ENCODE data around the gene SMPX.

The SMPX gene

DNA sequence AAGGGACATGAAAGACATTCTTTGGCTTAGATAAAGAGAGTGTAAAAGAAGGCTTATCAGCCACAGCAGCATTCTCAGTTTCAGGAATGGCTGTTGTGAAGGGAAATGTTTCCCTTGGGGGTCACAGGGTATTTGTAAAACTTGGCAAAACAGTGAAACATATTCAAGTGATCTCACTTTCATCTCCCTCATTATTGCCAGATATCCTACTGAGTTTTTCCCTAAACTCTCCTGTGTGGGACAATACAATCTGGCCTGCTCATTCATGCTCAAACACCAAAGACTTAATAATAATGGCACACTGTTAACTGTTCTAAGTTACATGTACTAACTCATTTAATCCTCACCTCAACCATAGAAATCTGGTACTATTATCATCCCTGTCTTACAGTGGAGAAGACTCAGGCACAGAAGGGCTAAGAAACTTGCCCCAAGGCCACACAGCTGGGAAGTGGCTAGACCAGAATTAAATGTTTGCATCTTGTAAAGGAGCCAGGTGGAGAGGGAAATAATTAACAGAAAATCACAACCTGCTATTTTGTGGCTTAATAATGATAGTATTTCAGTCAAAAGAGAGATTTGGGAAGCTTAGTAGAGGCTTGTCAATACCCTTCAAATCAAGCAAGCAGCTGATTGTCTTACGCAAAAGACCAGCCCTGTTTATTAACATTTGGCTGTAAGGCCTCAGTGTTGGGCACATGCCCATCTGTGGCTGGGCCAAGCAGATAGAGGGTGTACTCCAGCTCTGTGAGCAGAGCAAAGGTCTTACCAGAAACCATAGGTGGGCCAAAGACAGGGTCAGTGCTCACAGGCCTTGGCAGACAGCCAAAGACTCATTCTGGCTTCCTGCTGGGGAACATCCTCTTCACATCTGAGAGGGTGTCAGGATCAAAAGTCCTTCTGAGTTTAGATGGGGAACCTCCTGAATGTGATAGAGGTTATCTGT is 17.3 kb downstream of the SMPX start (continued):
- TF ChIP-seq, protein P1, sequence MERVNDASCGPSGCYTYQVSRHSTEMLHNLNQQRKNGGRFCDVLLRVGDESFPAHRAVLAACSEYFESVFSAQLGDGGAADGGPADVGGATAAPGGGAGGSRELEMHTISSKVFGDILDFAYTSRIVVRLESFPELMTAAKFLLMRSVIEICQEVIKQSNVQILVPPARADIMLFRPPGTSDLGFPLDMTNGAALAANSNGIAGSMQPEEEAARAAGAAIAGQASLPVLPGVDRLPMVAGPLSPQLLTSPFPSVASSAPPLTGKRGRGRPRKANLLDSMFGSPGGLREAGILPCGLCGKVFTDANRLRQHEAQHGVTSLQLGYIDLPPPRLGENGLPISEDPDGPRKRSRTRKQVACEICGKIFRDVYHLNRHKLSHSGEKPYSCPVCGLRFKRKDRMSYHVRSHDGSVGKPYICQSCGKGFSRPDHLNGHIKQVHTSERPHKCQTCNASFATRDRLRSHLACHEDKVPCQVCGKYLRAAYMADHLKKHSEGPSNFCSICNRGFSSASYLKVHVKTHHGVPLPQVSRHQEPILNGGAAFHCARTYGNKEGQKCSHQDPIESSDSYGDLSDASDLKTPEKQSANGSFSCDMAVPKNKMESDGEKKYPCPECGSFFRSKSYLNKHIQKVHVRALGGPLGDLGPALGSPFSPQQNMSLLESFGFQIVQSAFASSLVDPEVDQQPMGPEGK (CRISPR knock-in tag; IDR thresholded peaks at IDR 0.05; ENCODE audit: borderline replicate concordance) = no peak
- TF ChIP-seq RARB (CRISPR knock-in tag; IDR thresholded peaks at IDR 0.05) (no peak), SNAI2 (CRISPR knock-in tag; IDR thresholded peaks at IDR 0.05) (no peak), PPARA (CRISPR knock-in tag; IDR thresholded peaks at IDR 0.05; ENCODE audit: borderline replicate concordance) (no peak), CSDC2 (CRISPR knock-in tag; IDR thresholded peaks at IDR 0.05) (no peak), ARNTL (CRISPR knock-in tag; IDR thresholded peaks at IDR 0.05; ENCODE audit: borderline replicate concordance, low read depth) (no peak)
- TF ChIP-seq, protein P2, sequence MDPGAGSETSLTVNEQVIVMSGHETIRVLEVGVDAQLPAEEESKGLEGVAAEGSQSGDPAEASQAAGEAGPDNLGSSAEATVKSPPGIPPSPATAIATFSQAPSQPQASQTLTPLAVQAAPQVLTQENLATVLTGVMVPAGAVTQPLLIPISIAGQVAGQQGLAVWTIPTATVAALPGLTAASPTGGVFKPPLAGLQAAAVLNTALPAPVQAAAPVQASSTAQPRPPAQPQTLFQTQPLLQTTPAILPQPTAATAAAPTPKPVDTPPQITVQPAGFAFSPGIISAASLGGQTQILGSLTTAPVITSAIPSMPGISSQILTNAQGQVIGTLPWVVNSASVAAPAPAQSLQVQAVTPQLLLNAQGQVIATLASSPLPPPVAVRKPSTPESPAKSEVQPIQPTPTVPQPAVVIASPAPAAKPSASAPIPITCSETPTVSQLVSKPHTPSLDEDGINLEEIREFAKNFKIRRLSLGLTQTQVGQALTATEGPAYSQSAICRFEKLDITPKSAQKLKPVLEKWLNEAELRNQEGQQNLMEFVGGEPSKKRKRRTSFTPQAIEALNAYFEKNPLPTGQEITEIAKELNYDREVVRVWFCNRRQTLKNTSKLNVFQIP (CRISPR knock-in tag; IDR thresholded peaks at IDR 0.05; ENCODE audit: borderline replicate concordance, low read depth) = no peak

DNA sequence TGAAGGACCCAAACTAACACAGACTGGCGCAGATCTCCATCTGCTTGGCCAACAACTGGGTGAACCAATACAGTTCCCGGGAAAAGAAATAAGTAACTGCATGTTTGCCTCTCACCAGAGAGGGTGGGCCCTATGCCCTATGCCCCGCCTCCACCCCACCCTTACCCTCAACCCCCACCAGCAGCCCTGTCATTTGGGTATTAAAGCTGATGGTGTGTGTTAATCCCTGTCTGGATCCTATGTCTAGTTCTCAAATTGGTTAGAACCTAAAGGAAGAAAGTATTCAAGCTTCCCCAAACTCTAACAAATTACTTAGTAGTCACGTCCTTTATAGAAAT is 19.0 kb downstream of the SMPX start:
- no peak for TF ChIP-seq ARNTL (CRISPR knock-in tag; IDR thresholded peaks at IDR 0.05; ENCODE audit: borderline replicate concordance, low read depth)
- TF ChIP-seq RARB (CRISPR knock-in tag; IDR thresholded peaks at IDR 0.05) = no peak
- TF ChIP-seq ISL1 (CRISPR knock-in tag; IDR thresholded peaks at IDR 0.05) = no peak
- TF ChIP-seq OSR1 (CRISPR knock-in tag; IDR thresholded peaks at IDR 0.05) = no peak

DNA sequence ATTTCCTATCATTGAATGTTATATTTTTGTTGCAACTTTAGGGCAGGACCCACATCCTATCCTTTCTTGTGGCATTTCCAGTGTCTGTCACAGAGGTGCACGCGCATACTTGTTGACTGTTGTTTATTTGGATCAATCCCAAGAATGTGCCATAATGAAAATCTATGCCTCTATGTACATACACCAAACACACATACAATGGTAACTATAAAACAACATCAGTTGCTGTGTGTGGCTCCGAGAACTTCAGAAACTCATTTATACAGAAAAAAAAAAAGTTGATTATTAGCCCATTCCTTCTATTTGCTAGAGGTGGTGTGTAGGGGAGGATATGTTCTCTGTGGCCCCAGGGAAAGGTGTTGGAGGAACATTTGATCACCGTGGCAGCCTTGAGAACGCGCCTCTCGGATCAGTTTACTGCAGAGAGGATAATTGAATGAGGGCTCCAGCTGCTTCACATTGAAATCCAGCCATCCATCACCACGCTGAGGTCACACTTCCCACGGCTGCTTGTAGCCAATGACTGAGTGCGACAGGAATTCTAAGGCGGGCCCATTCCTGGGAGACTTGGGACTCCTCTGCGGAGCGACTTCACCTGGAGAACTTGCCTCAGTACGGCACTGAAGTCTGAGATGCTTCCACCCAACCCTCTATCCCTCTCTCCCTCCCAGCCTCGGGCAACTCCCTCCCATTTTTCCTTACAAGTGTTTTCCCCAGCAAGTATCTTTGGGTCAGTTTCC is 19.5 kb downstream of the SMPX start:
- no peak for ATAC-seq

More for the DNA sequence above, 19.0 kb downstream of the SMPX start:
- no peak for ATAC-seq

DNA sequence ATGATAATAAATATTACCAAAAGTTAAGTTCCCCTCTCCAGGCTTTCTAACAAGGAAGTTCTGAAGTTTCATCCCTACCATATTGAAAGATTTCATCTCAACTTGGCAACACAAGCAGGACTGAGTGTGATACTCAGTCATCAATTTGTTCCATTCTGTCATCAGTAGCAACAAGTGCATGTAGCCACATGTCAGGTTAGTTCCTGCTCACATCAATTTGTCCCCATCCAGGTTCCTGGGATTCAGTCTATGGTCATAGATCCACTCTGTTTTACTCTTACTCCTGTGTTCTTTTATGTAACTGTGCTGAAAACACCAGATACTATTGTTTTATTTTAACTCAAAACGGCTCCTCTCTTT is 22.2 kb downstream of the SMPX start:
- ATAC-seq = no peak

More for the DNA sequence above, 19.5 kb downstream of the SMPX start:
- TF ChIP-seq, protein P2 (CRISPR knock-in tag; IDR thresholded peaks at IDR 0.05; ENCODE audit: borderline replicate concordance, low read depth) = no peak

More for the DNA sequence above, 22.2 kb downstream of the SMPX start:
- no peak for TF ChIP-seq ISL1 (CRISPR knock-in tag; IDR thresholded peaks at IDR 0.05)
- no peak for TF ChIP-seq GLIS3 (CRISPR knock-in tag; IDR thresholded peaks at IDR 0.05)
- no peak for TF ChIP-seq ZNF565 (CRISPR knock-in tag; conservative IDR thresholded peaks at IDR 0.05; ENCODE audit: low read depth)
- TF ChIP-seq RARB (CRISPR knock-in tag; IDR thresholded peaks at IDR 0.05) = no peak
- TF ChIP-seq, protein P3, sequence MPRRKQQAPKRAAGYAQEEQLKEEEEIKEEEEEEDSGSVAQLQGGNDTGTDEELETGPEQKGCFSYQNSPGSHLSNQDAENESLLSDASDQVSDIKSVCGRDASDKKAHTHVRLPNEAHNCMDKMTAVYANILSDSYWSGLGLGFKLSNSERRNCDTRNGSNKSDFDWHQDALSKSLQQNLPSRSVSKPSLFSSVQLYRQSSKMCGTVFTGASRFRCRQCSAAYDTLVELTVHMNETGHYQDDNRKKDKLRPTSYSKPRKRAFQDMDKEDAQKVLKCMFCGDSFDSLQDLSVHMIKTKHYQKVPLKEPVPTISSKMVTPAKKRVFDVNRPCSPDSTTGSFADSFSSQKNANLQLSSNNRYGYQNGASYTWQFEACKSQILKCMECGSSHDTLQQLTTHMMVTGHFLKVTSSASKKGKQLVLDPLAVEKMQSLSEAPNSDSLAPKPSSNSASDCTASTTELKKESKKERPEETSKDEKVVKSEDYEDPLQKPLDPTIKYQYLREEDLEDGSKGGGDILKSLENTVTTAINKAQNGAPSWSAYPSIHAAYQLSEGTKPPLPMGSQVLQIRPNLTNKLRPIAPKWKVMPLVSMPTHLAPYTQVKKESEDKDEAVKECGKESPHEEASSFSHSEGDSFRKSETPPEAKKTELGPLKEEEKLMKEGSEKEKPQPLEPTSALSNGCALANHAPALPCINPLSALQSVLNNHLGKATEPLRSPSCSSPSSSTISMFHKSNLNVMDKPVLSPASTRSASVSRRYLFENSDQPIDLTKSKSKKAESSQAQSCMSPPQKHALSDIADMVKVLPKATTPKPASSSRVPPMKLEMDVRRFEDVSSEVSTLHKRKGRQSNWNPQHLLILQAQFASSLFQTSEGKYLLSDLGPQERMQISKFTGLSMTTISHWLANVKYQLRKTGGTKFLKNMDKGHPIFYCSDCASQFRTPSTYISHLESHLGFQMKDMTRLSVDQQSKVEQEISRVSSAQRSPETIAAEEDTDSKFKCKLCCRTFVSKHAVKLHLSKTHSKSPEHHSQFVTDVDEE (CRISPR knock-in tag; IDR thresholded peaks at IDR 0.05) = no peak
- TF ChIP-seq, protein P4, sequence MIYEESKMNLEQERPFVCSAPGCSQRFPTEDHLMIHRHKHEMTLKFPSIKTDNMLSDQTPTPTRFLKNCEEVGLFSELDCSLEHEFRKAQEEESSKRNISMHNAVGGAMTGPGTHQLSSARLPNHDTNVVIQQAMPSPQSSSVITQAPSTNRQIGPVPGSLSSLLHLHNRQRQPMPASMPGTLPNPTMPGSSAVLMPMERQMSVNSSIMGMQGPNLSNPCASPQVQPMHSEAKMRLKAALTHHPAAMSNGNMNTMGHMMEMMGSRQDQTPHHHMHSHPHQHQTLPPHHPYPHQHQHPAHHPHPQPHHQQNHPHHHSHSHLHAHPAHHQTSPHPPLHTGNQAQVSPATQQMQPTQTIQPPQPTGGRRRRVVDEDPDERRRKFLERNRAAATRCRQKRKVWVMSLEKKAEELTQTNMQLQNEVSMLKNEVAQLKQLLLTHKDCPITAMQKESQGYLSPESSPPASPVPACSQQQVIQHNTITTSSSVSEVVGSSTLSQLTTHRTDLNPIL (CRISPR knock-in tag; IDR thresholded peaks at IDR 0.05; ENCODE audit: low read depth) = no peak
- TF ChIP-seq OSR1 (CRISPR knock-in tag; IDR thresholded peaks at IDR 0.05) = no peak
- no peak for TF ChIP-seq CSDC2 (CRISPR knock-in tag; IDR thresholded peaks at IDR 0.05)
- TF ChIP-seq ESRRG (CRISPR knock-in tag; IDR thresholded peaks at IDR 0.05) = no peak
- TF ChIP-seq ZC3H10 (CRISPR knock-in tag; IDR thresholded peaks at IDR 0.05) = no peak
- no peak for TF ChIP-seq TCF4 (CRISPR knock-in tag; IDR thresholded peaks at IDR 0.05; ENCODE audit: borderline replicate concordance)
- no peak for TF ChIP-seq PPARA (CRISPR knock-in tag; IDR thresholded peaks at IDR 0.05; ENCODE audit: borderline replicate concordance)
- TF ChIP-seq, protein P1 (CRISPR knock-in tag; IDR thresholded peaks at IDR 0.05; ENCODE audit: borderline replicate concordance) = no peak
- no peak for TF ChIP-seq TOX (CRISPR knock-in tag; IDR thresholded peaks at IDR 0.05; ENCODE audit: borderline replicate concordance)
